NCI-H1417 treated with DMSO at 0.1 percent for 48 hours (cell line): Measurements from ENCODE around the gene CD9.
"Not testable (repeated sequence)": the region's sequence is repeated elsewhere in the genome, so short reads cannot be mapped to it uniquely, and the experiment has no call there.

Source experiments
- DNase-seq: peaks from one replicate; lab custom pipeline; 2025; lab: John Stamatoyannopoulos, UW

CD9 gene

GRCh38 chr12:6200256-6201212, at the start of gene CD9:
Gene CD9 (plus strand): TSS chr12:6200400. CDS start chr12:6200500, 100 bp downstream.
- no peak for DNase-seq

- no peak for DNase-seq
Observed at GRCh38 chr12:6154730-6155459, 45.3 kb upstream of the CD9 start.

GRCh38 chr12:6157482-6157881, 42.7 kb upstream of the CD9 start:
- DNase-seq, result no peak

- DNase-seq, result no peak
Observed at GRCh38 chr12:6158255-6158654, 41.9 kb upstream of the CD9 start.

- DNase-seq, result no peak
Observed at GRCh38 chr12:6158749-6159148, 41.5 kb upstream of the CD9 start.

- not testable (repeated sequence) for DNase-seq
Observed at GRCh38 chr12:6159166-6160011, 40.8 kb upstream of the CD9 start.

- DNase-seq, result not testable (repeated sequence)
Observed at GRCh38 chr12:6160049-6160649, 40.1 kb upstream of the CD9 start.

GRCh38 chr12:6161124-6161882, 38.9 kb upstream of the CD9 start:
- DNase-seq, result no peak

GRCh38 chr12:6163416-6164060, 36.7 kb upstream of the CD9 start:
- no peak for DNase-seq

- DNase-seq, result no peak
Observed at GRCh38 chr12:6165395-6165794, 34.8 kb upstream of the CD9 start.

- no peak for DNase-seq
Observed at GRCh38 chr12:6166808-6167207, 33.4 kb upstream of the CD9 start.

GRCh38 chr12:6167327-6168280, 32.6 kb upstream of the CD9 start:
- no peak for DNase-seq

GRCh38 chr12:6171409-6172015, 28.7 kb upstream of the CD9 start:
- no peak for DNase-seq

GRCh38 chr12:6172086-6172485, 28.1 kb upstream of the CD9 start:
- DNase-seq, result no peak

GRCh38 chr12:6172862-6173261, 27.3 kb upstream of the CD9 start:
- no peak for DNase-seq

GRCh38 chr12:6177642-6178358, 22.4 kb upstream of the CD9 start:
- DNase-seq, result no peak

GRCh38 chr12:6178981-6179761, 21.0 kb upstream of the CD9 start:
- DNase-seq, result no peak
